Fibroblast of upper back skin (primary cell): ENCODE results near the gene UBXN1.
A peak's percentile ranks its signal among the peaks of the same experiment; 100 is the strongest.
"Not testable (repeated sequence)": the region's sequence is repeated elsewhere in the genome, so short reads cannot be mapped to it uniquely, and the experiment has no call there.

Experiments
- DNase-seq: peaks from one replicate; pipeline ENCODE4 v3.0.0-alpha.2; 2013

Gene UBXN1

GRCh38 chr11:62671236-62671607, 7.7 kb downstream of the UBXN1 start:
- no peak for DNase-seq

- DNase-seq = no peak
Observed at GRCh38 chr11:62669420-62670161, 9.3 kb downstream of the UBXN1 start.

- no peak for DNase-seq
Observed at GRCh38 chr11:62667460-62667859, 11.4 kb downstream of the UBXN1 start.

GRCh38 chr11:62666259-62666926, 12.5 kb downstream of the UBXN1 start:
- DNase-seq = no peak

GRCh38 chr11:62665599-62666258, 13.1 kb downstream of the UBXN1 start:
- peak; percentile 42 for DNase-seq

- DNase-seq = peak; percentile 94
Observed at GRCh38 chr11:62665075-62665598, 13.7 kb downstream of the UBXN1 start, which contains the start of the genes C11orf98 and CSKMT. Gene C11orf98 (minus strand): TSS chr11:62665210. CDS start chr11:62665169, 41 bp downstream. Gene CSKMT (plus strand): TSS chr11:62665312. CDS start chr11:62665880, 568 bp downstream.

GRCh38 chr11:62664405-62665074, 14.3 kb downstream of the UBXN1 start:
- DNase-seq = peak; percentile 35

- no peak for DNase-seq
Observed at GRCh38 chr11:62656796-62657429, 22.0 kb downstream of the UBXN1 start.

GRCh38 chr11:62654297-62654696, 24.6 kb downstream of the UBXN1 start:
- no peak for DNase-seq

- DNase-seq = no peak
Observed at GRCh38 chr11:62652161-62653006, 26.5 kb downstream of the UBXN1 start.

GRCh38 chr11:62650283-62650682, 28.6 kb downstream of the UBXN1 start:
- not testable (repeated sequence) for DNase-seq

- DNase-seq = no peak
Observed at GRCh38 chr11:62649486-62649885, 29.4 kb downstream of the UBXN1 start.

- no peak for DNase-seq
Observed at GRCh38 chr11:62648967-62649364, 29.9 kb downstream of the UBXN1 start.

- no peak for DNase-seq
Observed at GRCh38 chr11:62648185-62648966, 30.5 kb downstream of the UBXN1 start.

GRCh38 chr11:62647609-62648005, 31.3 kb downstream of the UBXN1 start:
- no peak for DNase-seq

- DNase-seq = no peak
Observed at GRCh38 chr11:62646825-62647608, 31.9 kb downstream of the UBXN1 start.

- peak; percentile 97 for DNase-seq
Observed at GRCh38 chr11:62645946-62646824, 32.7 kb downstream of the UBXN1 start, which contains the start of gene GANAB. Gene GANAB (minus strand): TSS chr11:62646613. CDS start chr11:62646599, 14 bp downstream.

GRCh38 chr11:62645671-62645945, 33.3 kb downstream of the UBXN1 start:
- no peak for DNase-seq

- DNase-seq = no peak
Observed at GRCh38 chr11:62644220-62644619, 34.7 kb downstream of the UBXN1 start.
